Naive B cell (primary cell): Measurements from ENCODE around the gene KRTAP10-6. TPM values are rescaled to one million over a fixed set of nuclear protein-coding genes. Genes with fewer than 3 reads are reported as not detected.
"Not testable (repeated sequence)": the region's sequence is repeated elsewhere in the genome, so short reads cannot be mapped to it uniquely, and the experiment has no call there.

Experiments
- ATAC-seq, 2 donors: fragments of 150-1000 bp; cut with Tn5 transposase; 2 replicates each; pipeline ENCODE4 v1.10.0; 2021; ENCODE audit warnings: low read depth in 2 of 2, mild to moderate bottlenecking in 2 of 2, moderate library complexity in 2 of 2
- DNase-seq: peaks from one replicate; pipeline ENCODE4 v3.0.0; 2022
- H3K27ac Mint-ChIP-seq, 6 donors: one replicate each; pipeline ENCODE4 v1.8.0; 2020 to 2022; ENCODE audit warnings: mild to moderate bottlenecking in 6 of 6, mixed read lengths in 6 of 6, moderate library complexity in 5 of 6, inconsistent platforms in 2 of 6
- H3K27me3 Mint-ChIP-seq, 3 donors: one replicate each; pipeline ENCODE4 v1.8.0; 2021 to 2022; ENCODE audit warnings: mixed read lengths in 3 of 3, mild to moderate bottlenecking in 1 of 3
- H3K36me3 Mint-ChIP-seq, 2 donors: one replicate each; pipeline ENCODE4 v1.8.0; 2020 to 2022; ENCODE audit warnings: mixed read lengths in 2 of 2, inconsistent platforms in 1 of 2, mild to moderate bottlenecking in 1 of 2
- H3K4me1 Mint-ChIP-seq, 3 donors: one replicate each; pipeline ENCODE4 v1.8.0; 2020 to 2022; ENCODE audit warnings: mixed read lengths in 3 of 3, inconsistent platforms in 1 of 3, mild to moderate bottlenecking in 1 of 3, moderate library complexity in 1 of 3
- H3K4me3 Mint-ChIP-seq, 8 donors: one replicate each; pipeline ENCODE4 v1.8.0; 2020 to 2022; ENCODE audit warnings: mild to moderate bottlenecking in 8 of 8, mixed read lengths in 8 of 8, moderate library complexity in 8 of 8, inconsistent platforms in 2 of 8
- H3K9me3 Mint-ChIP-seq, 7 donors: one replicate each; pipeline ENCODE4 v1.8.0; 2020 to 2022; ENCODE audit warnings: mixed read lengths in 7 of 7, mild to moderate bottlenecking in 5 of 7, inconsistent platforms in 2 of 7, moderate library complexity in 1 of 7
- polyA plus RNA-seq, 6 donors: library from polyadenylated mRNA; unstranded; fragments of 300-500 nt; fragmentation: Illumina TruSeq; gene quantifications; one replicate each; pipeline ENCODE4 v1.2.3, GENCODE V29; 2021; ENCODE audit warnings: low read depth in 6 of 6

KRTAP10-6 gene
- polyA plus RNA-seq, 6 donors from 2014 or later, result not detected

DNA sequence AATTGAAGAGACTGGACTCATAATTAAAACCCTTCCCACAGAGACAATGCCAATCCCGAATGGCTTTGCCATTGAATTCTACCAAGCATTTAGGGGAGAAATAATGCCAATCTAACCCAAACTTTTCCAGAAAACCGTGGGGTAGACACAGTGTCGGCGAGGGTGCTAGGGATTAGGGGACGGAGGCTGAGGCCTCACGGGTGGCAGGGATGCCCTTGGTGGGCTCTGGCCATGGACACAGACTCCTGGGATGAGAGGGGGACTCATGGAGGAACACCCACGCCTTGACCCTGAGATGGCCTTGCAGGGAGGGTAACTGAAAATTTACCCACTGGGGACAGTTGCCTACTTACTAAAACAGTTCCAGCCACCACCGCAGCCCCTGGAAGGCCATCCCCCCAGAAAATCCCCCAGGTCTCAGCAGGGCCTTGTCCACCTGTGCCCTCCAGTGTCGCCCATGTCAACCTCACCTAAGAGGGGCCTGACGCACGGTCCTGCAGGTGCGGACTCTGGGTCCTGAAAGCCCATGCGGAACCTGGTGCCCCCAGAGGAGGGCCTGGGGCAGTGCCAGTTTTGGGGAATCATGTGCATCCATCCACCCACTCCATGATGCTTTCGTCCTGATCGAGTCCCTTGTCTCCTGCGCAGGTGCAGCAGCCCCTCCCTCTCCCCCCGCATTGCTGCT lies 13.8 kb downstream of the KRTAP10-6 start:
- H3K4me3 Mint-ChIP-seq, result no peak overlapping the region
- ATAC-seq (no peak), DNase-seq (no peak)
- peaks cover 8 to 55% (median 49%) of the 10 kb centered on the region in 3 donors for H3K27me3 Mint-ChIP-seq
- no peak overlapping the region for H3K27ac Mint-ChIP-seq
- H3K9me3 Mint-ChIP-seq, result peaks cover 24 to 62% (median 54%) of the 10 kb centered on the region in 7 donors
- peaks cover 0 to 8% (median 3%) of the 10 kb centered on the region in 3 donors for H3K4me1 Mint-ChIP-seq
- peaks cover 25 to 65% of the 10 kb centered on the region in 2 donors for H3K36me3 Mint-ChIP-seq

DNA sequence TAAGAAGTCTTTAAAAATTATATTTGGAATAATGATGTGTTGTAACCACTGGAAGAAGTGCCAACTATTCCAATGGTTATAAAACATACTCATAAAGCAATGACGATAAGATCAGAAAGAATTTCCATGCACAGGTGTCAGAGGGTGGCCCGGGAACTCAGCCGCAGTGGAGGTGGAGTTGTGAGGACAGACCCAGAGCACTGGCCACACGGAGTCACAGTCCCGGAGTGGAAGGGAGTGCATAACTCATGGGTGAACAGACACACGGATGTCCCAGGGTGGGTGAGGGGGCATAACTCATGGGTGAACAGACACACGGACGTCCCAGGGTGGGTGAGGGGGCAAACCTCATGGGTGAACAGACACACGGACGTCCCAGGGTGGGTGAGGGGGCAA lies 16.3 kb downstream of the KRTAP10-6 start:
- Mint-ChIP-seq H3K4me3 (no peak overlapping the region), H3K27me3 (peaks cover 16 to 72% (median 52%) of the 10 kb centered on the region in 3 donors), H3K4me1 (peaks cover 0 to 8% (median 3%) of the 10 kb centered on the region in 3 donors), H3K36me3 (peaks cover 17 to 48% of the 10 kb centered on the region in 2 donors), H3K9me3 (peaks cover 17 to 43% (median 32%) of the 10 kb centered on the region in 7 donors), H3K27ac (peak overlapping the region in 1 of 6 donors; percentile 22)
- no peak for DNase-seq
- ATAC-seq, result no peak

DNA sequence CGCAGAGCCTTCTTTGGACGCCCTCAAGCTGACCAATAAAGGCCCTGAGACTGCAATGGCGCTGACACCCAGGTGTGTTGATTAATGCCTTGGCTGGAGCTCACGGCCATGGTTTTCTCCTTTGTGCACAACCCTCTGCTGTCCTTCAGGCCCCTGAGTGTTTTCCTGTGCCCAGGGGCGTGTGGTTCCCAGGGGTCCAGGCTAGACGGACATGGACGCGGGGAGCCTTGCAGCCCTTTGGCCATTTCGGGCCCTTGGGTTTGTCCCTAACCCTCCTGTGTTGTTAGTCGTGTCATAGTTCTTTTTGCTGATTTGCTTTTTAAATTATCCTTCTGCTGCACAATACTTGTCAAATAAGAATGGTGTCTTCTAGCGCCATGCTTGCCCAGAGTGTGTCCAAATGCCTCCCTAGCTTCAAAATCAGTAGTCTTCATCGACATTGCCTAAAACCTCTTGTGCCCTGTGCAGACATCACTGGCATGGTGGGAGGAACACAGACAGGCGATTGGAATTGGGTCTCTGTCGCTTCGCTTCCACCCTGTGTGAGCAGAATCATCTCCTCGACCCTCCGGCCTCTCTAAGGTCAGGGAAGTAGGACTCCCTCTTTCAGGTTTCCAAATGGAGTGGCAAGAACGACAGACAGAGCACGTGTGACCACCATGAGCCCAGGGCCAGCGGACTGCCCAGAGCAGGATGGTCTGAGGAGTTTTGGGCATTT lies 16.8 kb downstream of the KRTAP10-6 start:
- peak overlapping the region in 2 of 6 donors; percentile 5 to 44 for H3K27ac Mint-ChIP-seq
- H3K4me3 Mint-ChIP-seq, result no peak overlapping the region
- H3K27me3 Mint-ChIP-seq, result peaks cover 21 to 73% (median 50%) of the 10 kb centered on the region in 3 donors
- H3K36me3 Mint-ChIP-seq, result peaks cover 11 to 42% of the 10 kb centered on the region in 2 donors
- no peak for DNase-seq
- H3K9me3 Mint-ChIP-seq, result peaks cover 15 to 39% (median 28%) of the 10 kb centered on the region in 7 donors
- no peak for ATAC-seq
- H3K4me1 Mint-ChIP-seq, result peaks cover 0 to 8% (median 3%) of the 10 kb centered on the region in 3 donors

DNA sequence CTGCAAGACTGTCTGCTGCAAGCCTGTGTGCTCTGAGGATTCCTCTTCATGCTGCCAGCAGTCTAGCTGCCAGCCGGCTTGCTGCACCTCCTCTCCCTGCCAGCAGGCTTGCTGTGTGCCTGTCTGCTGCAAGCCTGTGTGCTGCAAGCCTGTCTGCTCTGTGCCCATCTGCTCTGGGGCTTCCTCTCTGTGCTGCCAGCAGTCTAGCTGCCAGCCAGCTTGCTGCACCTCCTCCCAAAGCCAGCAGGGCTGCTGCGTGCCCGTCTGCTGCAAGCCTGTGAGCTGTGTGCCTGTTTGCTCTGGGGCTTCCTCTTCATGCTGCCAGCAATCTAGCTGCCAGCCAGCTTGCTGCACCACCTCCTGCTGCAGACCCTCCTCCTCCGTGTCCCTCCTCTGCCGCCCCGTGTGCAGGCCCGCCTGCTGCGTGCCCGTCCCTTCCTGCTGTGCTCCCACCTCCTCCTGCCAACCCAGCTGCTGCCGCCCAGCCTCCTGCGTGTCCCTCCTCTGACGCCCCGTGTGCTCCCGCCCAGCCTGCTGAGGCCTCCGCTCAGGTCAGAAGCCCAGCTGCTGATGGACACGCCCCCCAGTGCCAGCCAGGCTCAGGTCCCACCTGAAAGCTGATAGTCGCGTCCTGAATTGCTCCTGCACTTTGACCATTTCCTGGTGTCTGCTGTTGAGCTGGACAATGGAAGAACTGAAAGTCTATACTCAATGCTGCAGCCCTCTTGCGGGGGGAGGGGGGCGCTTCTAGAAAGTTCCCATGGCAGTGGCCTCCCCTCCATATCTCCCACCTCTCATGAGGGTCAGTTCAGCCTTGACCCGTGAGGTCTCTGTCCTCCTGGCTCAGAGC lies 17.6 kb downstream of the KRTAP10-6 start:
- H3K4me3 Mint-ChIP-seq, result no peak overlapping the region
- peaks cover 21 to 70% (median 50%) of the 10 kb centered on the region in 3 donors for H3K27me3 Mint-ChIP-seq
- H3K4me1 Mint-ChIP-seq, result peaks cover 0 to 8% (median 3%) of the 10 kb centered on the region in 3 donors
- peaks cover 11 to 34% of the 10 kb centered on the region in 2 donors for H3K36me3 Mint-ChIP-seq
- peaks cover 9 to 32% (median 22%) of the 10 kb centered on the region in 7 donors for H3K9me3 Mint-ChIP-seq
- H3K27ac Mint-ChIP-seq, result peak overlapping the region in 2 of 6 donors; percentile 44 to 83
- no peak for DNase-seq
- no peak for ATAC-seq

DNA sequence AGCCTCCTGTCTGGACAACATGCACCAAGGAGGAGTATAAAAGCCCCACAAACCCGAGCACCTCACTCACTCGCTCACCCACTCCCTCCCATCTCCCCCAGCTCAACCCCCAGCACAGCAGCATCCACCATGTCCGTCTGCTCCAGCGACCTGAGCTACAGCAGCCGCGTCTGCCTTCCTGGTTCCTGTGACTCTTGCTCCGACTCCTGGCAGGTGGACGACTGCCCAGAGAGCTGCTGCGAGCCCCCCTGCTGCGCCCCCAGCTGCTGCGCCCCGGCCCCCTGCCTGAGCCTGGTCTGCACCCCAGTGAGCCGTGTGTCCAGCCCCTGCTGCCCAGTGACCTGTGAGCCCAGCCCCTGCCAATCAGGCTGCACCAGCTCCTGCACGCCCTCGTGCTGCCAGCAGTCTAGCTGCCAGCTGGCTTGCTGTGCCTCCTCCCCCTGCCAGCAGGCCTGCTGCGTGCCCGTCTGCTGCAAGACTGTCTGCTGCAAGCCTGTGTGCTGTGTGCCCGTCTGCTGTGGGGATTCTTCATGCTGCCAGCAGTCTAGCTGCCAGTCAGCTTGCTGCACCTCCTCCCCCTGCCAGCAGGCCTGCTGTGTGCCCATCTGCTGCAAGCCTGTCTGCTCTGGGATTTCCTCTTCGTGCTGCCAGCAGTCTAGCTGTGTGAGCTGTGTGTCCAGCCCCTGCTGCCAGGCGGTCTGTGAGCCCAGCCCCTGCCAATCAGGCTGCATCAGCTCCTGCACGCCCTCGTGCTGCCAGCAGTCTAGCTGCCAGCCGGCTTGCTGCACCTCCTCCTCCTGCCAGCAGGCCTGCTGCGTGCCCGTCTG lies 18.5 kb downstream of the KRTAP10-6 start, which contains the start of gene KRTAP10-4:
TSS of gene KRTAP10-4 (plus strand) at position 100 of the 827 bp plus-strand sequence. CDS start at position 130, 30 bp downstream.
- H3K27ac Mint-ChIP-seq, H3K4me1 Mint-ChIP-seq, DNase-seq, H3K4me3 Mint-ChIP-seq, ATAC-seq: not testable (repeated sequence)
- Mint-ChIP-seq H3K27me3 (peaks cover 21 to 63% (median 49%) of the 10 kb centered on the region in 3 donors), H3K36me3 (peaks cover 11 to 32% of the 10 kb centered on the region in 2 donors), H3K9me3 (peaks cover 9 to 30% (median 21%) of the 10 kb centered on the region in 7 donors)

DNA sequence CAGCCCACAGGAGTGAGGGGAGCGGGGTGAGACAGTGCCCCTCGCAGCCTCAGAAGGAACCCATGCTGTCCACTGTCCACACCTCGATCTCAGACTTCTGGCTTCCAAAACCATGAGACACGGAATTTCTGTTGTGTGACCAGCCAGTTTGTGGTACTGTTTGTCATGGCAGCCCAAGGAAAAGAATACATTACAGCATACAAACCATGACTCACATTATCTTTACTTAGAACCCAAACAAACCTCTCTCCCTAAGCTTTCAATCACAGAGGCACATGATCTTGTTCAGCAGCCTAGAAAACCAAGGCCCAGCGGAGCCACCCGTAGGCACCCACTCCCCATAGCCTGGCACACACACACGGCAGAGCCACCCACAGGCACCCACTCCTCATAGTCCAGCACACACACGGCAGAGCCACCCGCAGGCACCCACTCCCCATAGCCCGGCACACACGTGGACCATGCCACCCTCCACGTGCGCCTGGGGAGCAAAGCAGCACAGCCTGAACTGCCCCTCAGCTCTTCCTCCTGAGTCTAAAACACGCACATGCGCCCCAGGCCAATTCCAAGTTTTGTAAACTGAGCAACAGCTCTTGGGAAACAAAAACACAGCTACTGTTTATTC lies 19.2 kb downstream of the KRTAP10-6 start:
- ATAC-seq (no peak), DNase-seq (no peak)
- no peak overlapping the region for H3K4me3 Mint-ChIP-seq
- H3K9me3 Mint-ChIP-seq, result peaks cover 9 to 25% (median 18%) of the 10 kb centered on the region in 7 donors
- H3K27me3 Mint-ChIP-seq, result peaks cover 21 to 58% (median 49%) of the 10 kb centered on the region in 3 donors
- peaks cover 8 to 29% of the 10 kb centered on the region in 2 donors for H3K36me3 Mint-ChIP-seq
- H3K4me1 Mint-ChIP-seq, result peaks cover 0 to 8% (median 3%) of the 10 kb centered on the region in 3 donors
- H3K27ac Mint-ChIP-seq, result no peak overlapping the region

DNA sequence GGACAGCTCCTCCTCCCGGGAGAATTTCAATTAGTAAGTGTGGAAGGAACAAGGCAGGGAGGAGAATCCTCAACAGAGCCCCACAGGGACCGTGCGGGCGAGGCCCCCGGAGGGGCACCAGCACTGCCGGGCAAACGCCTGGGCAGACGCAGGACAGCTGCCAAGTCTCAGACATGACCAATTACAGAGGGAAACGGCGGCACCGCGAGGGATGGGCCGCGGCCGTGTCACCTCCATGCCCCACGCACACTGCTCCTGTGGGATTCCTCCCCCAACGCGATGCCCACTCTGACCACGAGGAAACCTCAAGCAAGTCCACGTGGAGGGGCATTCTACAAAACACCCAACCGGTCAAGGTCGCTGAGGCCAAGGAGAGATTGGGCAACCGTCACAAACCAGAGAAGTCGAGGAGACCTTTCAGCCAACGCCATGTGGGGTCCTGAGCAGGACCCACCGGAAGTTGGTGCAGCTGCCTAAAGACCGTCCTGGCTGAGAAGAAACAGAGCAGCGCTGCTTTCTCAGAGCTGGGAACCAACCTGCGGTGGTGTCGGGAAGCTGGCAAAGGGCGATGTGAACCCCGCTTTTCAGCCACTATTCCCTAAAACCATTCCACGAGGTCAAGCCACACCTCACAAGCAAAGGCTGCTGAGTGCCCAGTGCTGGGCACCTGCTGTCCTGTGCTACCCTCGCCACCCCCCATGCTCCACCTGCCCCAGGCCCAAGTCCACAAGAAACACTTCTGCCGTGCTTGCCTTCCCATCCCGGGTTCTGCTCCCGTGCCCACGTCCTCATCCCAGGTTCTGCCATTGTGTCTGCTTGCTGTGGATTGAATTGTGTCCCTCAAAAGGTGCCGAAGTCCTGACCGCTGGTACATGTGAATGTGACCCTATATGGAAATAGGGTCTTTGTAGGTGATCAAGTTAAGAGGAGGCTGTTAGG lies 20.2 kb downstream of the KRTAP10-6 start:
- no peak for ATAC-seq
- Mint-ChIP-seq H3K36me3 (peaks cover 5 to 20% of the 10 kb centered on the region in 2 donors), H3K9me3 (peaks cover 4 to 16% (median 11%) of the 10 kb centered on the region in 7 donors), H3K4me1 (peaks cover 2 to 8% (median 3%) of the 10 kb centered on the region in 3 donors), H3K4me3 (no peak overlapping the region), H3K27me3 (peaks cover 21 to 57% (median 49%) of the 10 kb centered on the region in 3 donors), H3K27ac (peak overlapping the region in 1 of 6 donors; percentile 10)
- DNase-seq, result no peak

DNA sequence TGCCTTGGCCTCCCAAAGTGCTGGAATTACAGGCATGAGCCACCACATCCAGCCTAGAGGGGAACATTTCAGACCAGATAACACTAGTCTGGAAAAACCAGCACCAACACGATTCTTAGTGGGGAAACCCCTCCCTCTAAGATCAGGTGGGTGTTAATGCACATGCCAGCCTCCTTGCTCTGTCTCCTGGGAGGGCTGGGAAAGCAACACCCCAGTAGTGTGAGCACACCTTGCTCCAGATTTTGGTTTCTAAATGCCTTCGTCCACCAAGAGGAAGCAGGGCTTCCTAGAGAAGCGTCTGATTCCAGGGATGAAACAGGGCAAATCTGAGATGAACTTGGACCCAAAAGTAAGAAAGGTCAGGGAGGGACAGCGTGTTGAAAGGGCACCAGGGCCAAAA lies 21.0 kb downstream of the KRTAP10-6 start:
- H3K4me1 Mint-ChIP-seq, result peaks cover 3 to 15% (median 10%) of the 10 kb centered on the region in 3 donors
- H3K27me3 Mint-ChIP-seq, result peaks cover 21 to 57% (median 49%) of the 10 kb centered on the region in 3 donors
- H3K27ac Mint-ChIP-seq, result peak overlapping the region in 1 of 6 donors; percentile 10
- H3K4me3 Mint-ChIP-seq, result no peak overlapping the region
- H3K9me3 Mint-ChIP-seq, result peaks cover 2 to 12% (median 6%) of the 10 kb centered on the region in 7 donors
- no peak for DNase-seq
- no peak for ATAC-seq
- H3K36me3 Mint-ChIP-seq, result peaks cover 5 to 13% of the 10 kb centered on the region in 2 donors

DNA sequence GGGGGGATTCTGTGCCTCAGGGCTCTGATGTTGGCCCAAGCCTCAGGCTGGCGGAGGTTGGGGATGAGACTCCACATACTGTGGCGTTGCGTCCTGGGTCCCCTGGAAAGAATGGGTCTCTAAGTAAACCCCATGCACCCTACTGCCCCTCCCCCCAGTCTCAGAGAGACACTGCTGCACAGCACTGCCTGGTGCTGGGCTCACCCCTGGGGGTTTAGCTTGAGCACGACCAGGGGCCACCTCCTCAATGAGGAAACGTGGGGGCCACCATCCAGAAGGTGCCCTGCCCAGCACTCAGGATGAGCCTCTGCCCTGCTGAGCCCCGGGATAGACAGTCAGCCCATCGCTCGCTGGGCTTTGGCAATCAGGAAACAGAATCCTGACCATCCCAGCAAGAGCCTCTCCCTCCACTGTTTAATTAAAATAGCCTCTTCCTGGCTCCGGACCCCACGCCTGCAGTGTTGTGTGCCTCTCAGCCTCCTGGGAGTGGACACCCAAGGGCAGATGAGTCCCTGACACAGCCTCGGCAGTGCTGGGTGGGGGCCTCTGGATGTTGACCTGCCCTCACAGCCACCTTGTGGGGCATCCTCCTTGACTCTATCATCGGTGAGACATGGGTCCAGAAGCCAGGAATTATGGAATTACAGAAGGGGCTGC lies 22.3 kb downstream of the KRTAP10-6 start:
- H3K9me3 Mint-ChIP-seq, result peaks cover 0 to 4% (median 3%) of the 10 kb centered on the region in 7 donors

DNA sequence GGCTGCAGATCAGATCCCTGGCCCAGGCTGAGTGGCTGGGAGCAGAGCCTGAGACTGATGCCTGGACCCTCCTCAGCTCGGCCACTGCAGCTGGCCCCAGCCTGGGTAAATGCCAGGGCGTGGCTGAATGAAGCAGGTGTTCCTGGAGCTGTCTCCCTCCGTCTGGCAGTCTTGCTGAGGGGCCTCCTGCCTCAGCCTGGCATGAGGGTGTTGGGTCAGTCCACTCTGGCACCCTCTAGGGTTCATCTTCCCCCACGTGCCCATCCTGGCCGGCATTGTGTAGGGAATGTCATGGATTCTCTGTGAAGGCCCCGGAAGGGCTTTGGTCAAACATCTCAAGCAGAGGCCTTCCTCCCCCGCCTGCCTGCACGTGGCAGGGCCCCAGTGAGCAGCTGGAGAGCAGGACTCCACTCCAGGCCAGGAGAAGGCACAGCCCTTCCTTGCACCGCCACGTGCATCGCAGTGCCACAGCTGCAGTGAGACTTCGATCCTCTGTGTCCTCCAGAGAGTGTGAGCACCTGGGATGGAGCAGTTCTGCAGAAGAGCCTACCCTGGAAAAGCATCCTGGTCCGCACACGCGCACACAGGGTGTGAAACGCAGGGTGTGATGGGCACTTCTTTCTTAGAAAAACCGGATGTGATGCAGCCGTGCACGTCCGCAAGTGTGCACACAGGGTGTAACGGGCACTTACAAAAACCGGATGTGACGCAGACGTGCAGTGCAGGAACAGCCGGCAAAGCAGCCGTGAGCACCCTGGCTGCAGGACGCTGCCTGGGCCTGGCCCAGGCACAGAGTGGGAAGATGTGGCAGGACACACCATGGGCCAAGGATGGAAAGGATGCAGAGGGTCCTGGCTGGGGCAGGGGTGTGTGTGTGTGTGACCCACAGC lies 23.4 kb downstream of the KRTAP10-6 start:
- peaks cover 13 to 35% (median 29%) of the 10 kb centered on the region in 3 donors for H3K27me3 Mint-ChIP-seq
- H3K36me3 Mint-ChIP-seq, result peaks cover 0 to 13% of the 10 kb centered on the region in 2 donors
- H3K27ac Mint-ChIP-seq, result peak overlapping the region in 1 of 6 donors; percentile 79
- H3K4me3 Mint-ChIP-seq, result no peak overlapping the region
- no peak for ATAC-seq
- peaks cover 12 to 23% (median 20%) of the 10 kb centered on the region in 3 donors for H3K4me1 Mint-ChIP-seq
- peaks cover 0 to 4% (median 3%) of the 10 kb centered on the region in 7 donors for H3K9me3 Mint-ChIP-seq
- DNase-seq, result no peak

More for the DNA sequence above, 22.3 kb downstream of the KRTAP10-6 start:
- peak overlapping the region in 2 of 8 donors; percentile 33 to 48 for H3K4me3 Mint-ChIP-seq
- no peak for ATAC-seq
- peaks cover 13 to 46% (median 38%) of the 10 kb centered on the region in 3 donors for H3K27me3 Mint-ChIP-seq
- peak overlapping the region in 3 of 6 donors; percentile 54 to 70 (median 62) for H3K27ac Mint-ChIP-seq
- no peak for DNase-seq
- peaks cover 0 to 13% of the 10 kb centered on the region in 2 donors for H3K36me3 Mint-ChIP-seq
- peaks cover 8 to 21% (median 20%) of the 10 kb centered on the region in 3 donors for H3K4me1 Mint-ChIP-seq
